WERI-Rb-1 (cell line): ENCODE results near the gene NLGN1.

ENCODE experiments used
- DNase-seq: peaks from one replicate; pipeline ENCODE4 v3.0.0-alpha.2; 2020
- H3K27ac ChIP-seq: fragments of 250-450 bp; sonication (Bioruptor Pico); 2 replicates; pipeline ENCODE4 v1.5.1; 2020; ENCODE audit warnings: mild to moderate bottlenecking, moderate library complexity
- H3K27me3 ChIP-seq: fragments of 250-450 bp; sonication (Bioruptor Pico); 2 replicates; pipeline ENCODE4 v1.5.1; 2021; ENCODE audit warnings: mild to moderate bottlenecking, low read depth, moderate library complexity; ENCODE audit not compliant: insufficient read depth, severe bottlenecking
- H3K36me3 ChIP-seq: fragments of 250-450 bp; sonication (Bioruptor Pico); 2 replicates; pipeline ENCODE4 v1.5.1; 2020; ENCODE audit warnings: mild to moderate bottlenecking, moderate library complexity
- H3K4me3 ChIP-seq: 2 replicates; pipeline ENCODE4 v1.5.1; 2011; ENCODE audit warnings: low read depth, mild to moderate bottlenecking, control low read depth, low read length
- H3K9me3 ChIP-seq: fragments of 250-450 bp; sonication (Bioruptor Pico); 2 replicates; pipeline ENCODE4 v1.5.1; 2021; ENCODE audit warnings: mild to moderate bottlenecking, moderate library complexity; ENCODE audit not compliant: severe bottlenecking
- CTCF ChIP-seq: IDR thresholded peaks from 2 replicates; pipeline ENCODE4 v1.5.1; 2011; ENCODE audit warnings: low read depth, mild to moderate bottlenecking, control low read depth, inconsistent platforms, low read length

The NLGN1 gene

GRCh38 chr3:174285242-174285864, 887.8 kb downstream of the NLGN1 start:
- no peak for TF ChIP-seq CTCF
- no peaks in the 10 kb centered on the region for H3K27me3 ChIP-seq
- DNase-seq, result no peak

GRCh38 chr3:174287705-174288104, 890.2 kb downstream of the NLGN1 start:
- Histone ChIP-seq H3K36me3 (no peaks in the 10 kb centered on the region), H3K9me3 (no peaks in the 10 kb centered on the region), H3K4me3 (no peak overlapping the region), H3K27ac (no peak overlapping the region), H3K27me3 (no peaks in the 10 kb centered on the region)
- DNase-seq, result no peak
- no peak for TF ChIP-seq CTCF

More at GRCh38 chr3:174285242-174285864, 887.8 kb downstream of the NLGN1 start:
- Histone ChIP-seq H3K4me3 (no peak overlapping the region), H3K9me3 (no peaks in the 10 kb centered on the region), H3K27ac (no peak overlapping the region), H3K36me3 (no peaks in the 10 kb centered on the region)

- H3K27me3 ChIP-seq, result no peaks in the 10 kb centered on the region
- DNase-seq, result no peak
Measured at GRCh38 chr3:174294616-174295015, 897.1 kb downstream of the NLGN1 start.

GRCh38 chr3:174295306-174296092, 898.0 kb downstream of the NLGN1 start:
- TF ChIP-seq CTCF, result no peak
- no peak overlapping the region for H3K4me3 ChIP-seq
- H3K9me3 ChIP-seq, result no peaks in the 10 kb centered on the region
- H3K36me3 ChIP-seq, result no peaks in the 10 kb centered on the region
- H3K27ac ChIP-seq, result no peak overlapping the region
- no peak for DNase-seq
- H3K27me3 ChIP-seq, result no peaks in the 10 kb centered on the region

More at GRCh38 chr3:174294616-174295015, 897.1 kb downstream of the NLGN1 start:
- no peak overlapping the region for H3K27ac ChIP-seq
- H3K36me3 ChIP-seq, result no peaks in the 10 kb centered on the region
- no peaks in the 10 kb centered on the region for H3K9me3 ChIP-seq
- TF ChIP-seq CTCF, result no peak
- no peak overlapping the region for H3K4me3 ChIP-seq

- no peaks in the 10 kb centered on the region for H3K9me3 ChIP-seq
- H3K27me3 ChIP-seq, result no peaks in the 10 kb centered on the region
- DNase-seq, result no peak
- H3K27ac ChIP-seq, result no peak overlapping the region
- H3K36me3 ChIP-seq, result no peaks in the 10 kb centered on the region
- no peak overlapping the region for H3K4me3 ChIP-seq
- TF ChIP-seq CTCF, result no peak
Measured at GRCh38 chr3:174302746-174303315, 905.3 kb downstream of the NLGN1 start.
